Central memory CD8-positive, alpha-beta T cell (primary cell): Measurements from ENCODE around the gene PALLD.

Experiments
- ATAC-seq: fragments of 150-1000 bp; cut with Tn5 transposase; replicated peaks from 2 replicates; pipeline ENCODE4 v1.10.0; 2022; ENCODE audit warnings: mild to moderate bottlenecking, moderate FRiP score, moderate number of reproducible peaks; ENCODE audit not compliant: poor library complexity, severe bottlenecking; ENCODE audit errors: extremely low read depth
- DNase-seq, 2 donors: peaks; one replicate each; pipeline ENCODE4 v3.0.0; 2021; ENCODE audit warnings: low spot score in 2 of 2
- H3K27ac Mint-ChIP-seq: one replicate; pipeline ENCODE4 v1.8.0; 2022; ENCODE audit warnings: low read depth, mild to moderate bottlenecking, moderate library complexity, mixed read lengths
- H3K27me3 Mint-ChIP-seq: one replicate; pipeline ENCODE4 v1.8.0; 2022; ENCODE audit warnings: mixed read lengths
- H3K36me3 Mint-ChIP-seq: one replicate; pipeline ENCODE4 v1.8.0; 2022; ENCODE audit warnings: mild to moderate bottlenecking, moderate library complexity, mixed read lengths; ENCODE audit not compliant: insufficient read depth
- H3K4me1 Mint-ChIP-seq: one replicate; pipeline ENCODE4 v1.8.0; 2022; ENCODE audit warnings: mixed read lengths
- H3K4me3 Mint-ChIP-seq: one replicate; pipeline ENCODE4 v1.8.0; 2022; ENCODE audit warnings: mild to moderate bottlenecking, moderate library complexity, mixed read lengths
- H3K9me3 Mint-ChIP-seq: one replicate; pipeline ENCODE4 v1.8.0; 2022; ENCODE audit warnings: mixed read lengths

The PALLD gene

GRCh38 chr4:168557658-168558057 lies 60.8 kb downstream of the PALLD start:
- H3K36me3 Mint-ChIP-seq = no peaks in the 10 kb centered on the region
- DNase-seq = no peak
- no peak overlapping the region for H3K27ac Mint-ChIP-seq
- no peak overlapping the region for H3K4me3 Mint-ChIP-seq
- no peaks in the 10 kb centered on the region for H3K9me3 Mint-ChIP-seq
- no peak for ATAC-seq
- H3K4me1 Mint-ChIP-seq = no peaks in the 10 kb centered on the region
- peaks cover 52% of the 10 kb centered on the region for H3K27me3 Mint-ChIP-seq

- Mint-ChIP-seq H3K27me3 (peaks cover 56% of the 10 kb centered on the region), H3K27ac (no peak overlapping the region), H3K4me1 (no peaks in the 10 kb centered on the region), H3K36me3 (no peaks in the 10 kb centered on the region), H3K9me3 (no peaks in the 10 kb centered on the region), H3K4me3 (no peak overlapping the region)
- no peak for ATAC-seq
- DNase-seq = no peak
These were observed 61.7 kb downstream of the PALLD start for GRCh38 chr4:168558599-168558998.

- Mint-ChIP-seq H3K4me3 (no peak overlapping the region), H3K9me3 (no peaks in the 10 kb centered on the region), H3K27me3 (peaks cover 53% of the 10 kb centered on the region), H3K4me1 (no peaks in the 10 kb centered on the region), H3K36me3 (no peaks in the 10 kb centered on the region), H3K27ac (no peak overlapping the region)
- ATAC-seq = no peak
- no peak for DNase-seq
These were observed 63.6 kb downstream of the PALLD start for GRCh38 chr4:168560184-168561180.

GRCh38 chr4:168562041-168562571 lies 65.3 kb downstream of the PALLD start:
- ATAC-seq (no peak), DNase-seq (no peak)
- Mint-ChIP-seq H3K9me3 (no peaks in the 10 kb centered on the region), H3K27ac (no peak overlapping the region), H3K36me3 (no peaks in the 10 kb centered on the region), H3K4me1 (no peaks in the 10 kb centered on the region), H3K27me3 (peaks cover 52% of the 10 kb centered on the region), H3K4me3 (no peak overlapping the region)

GRCh38 chr4:168564023-168564422 lies 67.2 kb downstream of the PALLD start:
- no peaks in the 10 kb centered on the region for H3K36me3 Mint-ChIP-seq
- H3K27ac Mint-ChIP-seq = no peak overlapping the region
- DNase-seq (no peak), ATAC-seq (no peak)
- H3K4me1 Mint-ChIP-seq = no peaks in the 10 kb centered on the region
- H3K9me3 Mint-ChIP-seq = no peaks in the 10 kb centered on the region
- peaks cover 33% of the 10 kb centered on the region for H3K27me3 Mint-ChIP-seq
- H3K4me3 Mint-ChIP-seq = no peak overlapping the region

GRCh38 chr4:168565130-168565529 lies 68.3 kb downstream of the PALLD start:
- H3K27ac Mint-ChIP-seq = no peak overlapping the region
- H3K4me3 Mint-ChIP-seq = no peak overlapping the region
- DNase-seq = no peak
- no peak for ATAC-seq
- no peaks in the 10 kb centered on the region for H3K36me3 Mint-ChIP-seq
- H3K27me3 Mint-ChIP-seq = peaks cover 22% of the 10 kb centered on the region
- H3K9me3 Mint-ChIP-seq = no peaks in the 10 kb centered on the region
- no peaks in the 10 kb centered on the region for H3K4me1 Mint-ChIP-seq

GRCh38 chr4:168566726-168567125 lies 69.9 kb downstream of the PALLD start:
- no peak for DNase-seq
- no peak overlapping the region for H3K4me3 Mint-ChIP-seq
- ATAC-seq = no peak
- peaks cover 32% of the 10 kb centered on the region for H3K27me3 Mint-ChIP-seq
- H3K9me3 Mint-ChIP-seq = no peaks in the 10 kb centered on the region
- H3K36me3 Mint-ChIP-seq = no peaks in the 10 kb centered on the region
- H3K4me1 Mint-ChIP-seq = no peaks in the 10 kb centered on the region
- no peak overlapping the region for H3K27ac Mint-ChIP-seq

- Mint-ChIP-seq H3K4me1 (no peaks in the 10 kb centered on the region), H3K36me3 (no peaks in the 10 kb centered on the region), H3K4me3 (no peak overlapping the region), H3K9me3 (no peaks in the 10 kb centered on the region), H3K27ac (no peak overlapping the region), H3K27me3 (peaks cover 31% of the 10 kb centered on the region)
- no peak for ATAC-seq
- DNase-seq = no peak
These were observed 72.4 kb downstream of the PALLD start for GRCh38 chr4:168569066-168569930.

- no peak for DNase-seq
- no peaks in the 10 kb centered on the region for H3K36me3 Mint-ChIP-seq
- no peak overlapping the region for H3K4me3 Mint-ChIP-seq
- no peaks in the 10 kb centered on the region for H3K4me1 Mint-ChIP-seq
- no peak for ATAC-seq
- no peaks in the 10 kb centered on the region for H3K9me3 Mint-ChIP-seq
- H3K27ac Mint-ChIP-seq = no peak overlapping the region
- peaks cover 36% of the 10 kb centered on the region for H3K27me3 Mint-ChIP-seq
These were observed 73.1 kb downstream of the PALLD start for GRCh38 chr4:168569931-168570276.

- H3K27me3 Mint-ChIP-seq = peaks cover 33% of the 10 kb centered on the region
- H3K36me3 Mint-ChIP-seq = no peaks in the 10 kb centered on the region
- no peak for ATAC-seq
- no peak overlapping the region for H3K4me3 Mint-ChIP-seq
- no peaks in the 10 kb centered on the region for H3K4me1 Mint-ChIP-seq
- no peak for DNase-seq
- H3K9me3 Mint-ChIP-seq = no peaks in the 10 kb centered on the region
- H3K27ac Mint-ChIP-seq = no peak overlapping the region
These were observed 73.6 kb downstream of the PALLD start for GRCh38 chr4:168570466-168570865.

GRCh38 chr4:168572002-168572401 lies 75.2 kb downstream of the PALLD start:
- no peaks in the 10 kb centered on the region for H3K4me1 Mint-ChIP-seq
- H3K27me3 Mint-ChIP-seq = peaks cover 31% of the 10 kb centered on the region
- H3K36me3 Mint-ChIP-seq = no peaks in the 10 kb centered on the region
- no peaks in the 10 kb centered on the region for H3K9me3 Mint-ChIP-seq
- no peak overlapping the region for H3K27ac Mint-ChIP-seq
- no peak for ATAC-seq
- H3K4me3 Mint-ChIP-seq = no peak overlapping the region
- no peak for DNase-seq

GRCh38 chr4:168573870-168574269 lies 77.0 kb downstream of the PALLD start:
- peaks cover 31% of the 10 kb centered on the region for H3K27me3 Mint-ChIP-seq
- no peak for ATAC-seq
- no peak overlapping the region for H3K27ac Mint-ChIP-seq
- no peak for DNase-seq
- no peak overlapping the region for H3K4me3 Mint-ChIP-seq
- H3K9me3 Mint-ChIP-seq = no peaks in the 10 kb centered on the region
- no peaks in the 10 kb centered on the region for H3K36me3 Mint-ChIP-seq
- no peaks in the 10 kb centered on the region for H3K4me1 Mint-ChIP-seq
